ENCODE measurements around the gene TMCO4.

TMCO4 gene

DNA sequence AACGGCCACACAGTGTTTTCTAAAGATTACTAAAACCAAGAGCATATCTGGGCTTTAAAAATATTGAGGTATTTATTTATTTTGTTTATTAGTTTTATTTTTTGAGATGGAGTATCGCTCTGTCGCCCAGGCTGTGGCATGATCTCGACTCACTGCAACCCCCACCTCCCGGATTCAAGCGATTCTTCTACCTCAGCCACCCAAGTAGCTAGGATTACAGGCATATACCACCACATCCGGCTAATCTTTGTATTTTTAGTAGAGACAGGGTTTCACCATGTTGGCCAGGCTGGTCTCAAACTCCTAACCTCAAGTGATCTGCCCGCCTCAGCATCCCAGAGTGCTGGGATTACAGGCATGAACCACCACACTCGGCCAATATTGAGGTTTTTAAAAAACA lies 23.9 kb downstream of the TMCO4 start:
- no peak for DNase-seq (ENCODE audit: low read depth)

DNA sequence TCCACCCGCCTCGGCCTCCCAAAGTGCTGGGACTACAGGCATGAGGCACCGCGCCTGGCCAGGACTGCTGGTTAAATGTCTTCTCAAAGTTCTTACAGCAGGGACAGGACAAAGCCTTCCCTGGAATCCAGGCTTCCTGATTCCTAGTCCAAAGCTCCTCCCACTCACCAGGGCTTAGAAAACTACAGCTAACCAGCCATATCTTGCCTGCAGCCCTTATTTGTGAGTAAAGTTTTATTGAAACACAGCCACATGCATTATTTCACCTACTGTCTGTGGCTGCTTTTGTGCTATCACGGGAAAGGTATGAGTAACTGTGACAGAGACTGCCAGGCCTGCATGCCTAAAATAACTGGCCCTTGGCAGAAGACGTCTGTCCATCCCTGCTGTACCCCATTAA lies 24.4 kb downstream of the TMCO4 start:
- no peak for DNase-seq (ENCODE audit: low read depth)

DNA sequence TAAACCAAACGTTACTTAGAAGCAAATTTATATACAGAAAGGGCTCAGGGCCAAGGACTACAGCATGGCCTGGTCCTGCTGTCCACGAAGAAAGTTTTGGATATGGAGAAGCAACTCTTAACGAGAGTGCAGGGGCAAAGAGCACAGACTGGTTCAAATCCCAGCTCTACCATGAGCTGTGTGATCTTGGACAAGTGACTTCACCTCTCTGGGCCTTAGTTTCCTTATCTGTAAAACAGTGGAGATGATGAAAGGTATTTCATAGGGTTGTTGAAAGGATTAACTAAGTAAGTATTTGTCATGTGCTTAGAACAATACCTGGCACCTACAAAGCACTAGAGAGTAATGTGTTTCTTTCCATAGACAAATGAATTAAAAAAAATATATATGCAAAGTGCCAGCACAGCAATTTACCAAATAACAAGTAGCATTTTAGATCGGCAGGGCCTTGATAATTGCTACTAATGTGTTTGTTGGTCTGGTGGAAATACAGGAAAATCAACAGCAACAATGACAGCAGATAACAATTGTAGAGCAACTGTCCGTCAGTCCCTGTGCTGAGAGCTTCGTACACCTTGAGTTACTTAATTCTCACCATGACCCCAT lies 25.4 kb downstream of the TMCO4 start:
- DNase-seq (ENCODE audit: low read depth): no peak

- DNase-seq (ENCODE audit: low read depth): no peak
Measured at GRCh38 chr1:19773485-19773884, 26.2 kb downstream of the TMCO4 start.

GRCh38 chr1:19772053-19772452 lies 27.7 kb downstream of the TMCO4 start:
- no peak for DNase-seq (ENCODE audit: low read depth)

- DNase-seq (ENCODE audit: low read depth): no peak
Measured at GRCh38 chr1:19771350-19771749, 28.4 kb downstream of the TMCO4 start.

GRCh38 chr1:19770436-19771190 lies 29.1 kb downstream of the TMCO4 start:
- no peak for DNase-seq (ENCODE audit: low read depth)

DNA sequence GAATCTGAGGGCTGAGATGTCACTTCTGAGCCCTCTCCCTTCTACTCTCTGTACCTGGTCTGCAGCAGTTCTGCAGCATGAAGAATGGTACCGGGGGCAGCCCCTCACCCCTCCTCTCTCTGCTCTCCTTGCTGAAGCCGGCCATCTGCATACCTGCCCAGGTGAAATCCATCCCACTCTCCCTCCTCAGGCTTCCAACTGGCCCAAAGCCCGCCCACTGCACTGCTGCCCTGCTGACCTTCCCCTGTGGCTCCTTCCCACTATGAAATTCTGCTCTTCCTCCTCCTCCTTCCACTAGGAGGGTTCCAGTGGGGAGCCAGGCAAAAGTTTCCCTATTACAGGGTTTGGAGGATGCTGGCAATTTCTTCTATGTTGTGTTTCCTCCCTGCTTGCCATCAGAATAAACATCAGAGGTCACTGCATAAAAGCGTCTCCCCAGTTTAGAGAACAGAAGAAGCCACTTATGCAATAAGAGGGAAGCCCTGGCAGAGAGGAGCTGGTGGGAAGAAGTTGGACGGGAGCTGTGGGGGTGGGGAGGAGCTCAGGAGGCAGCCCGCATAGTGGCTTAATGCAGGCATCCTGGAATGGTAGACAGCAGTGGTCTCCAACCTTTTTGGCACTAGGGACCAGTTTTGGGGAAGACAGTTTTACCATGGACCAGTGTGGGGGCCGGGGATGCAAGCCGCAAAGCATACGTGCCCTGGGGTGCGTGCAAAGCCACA lies 30.3 kb downstream of the TMCO4 start:
- DNase-seq (ENCODE audit: low read depth): no peak

DNA sequence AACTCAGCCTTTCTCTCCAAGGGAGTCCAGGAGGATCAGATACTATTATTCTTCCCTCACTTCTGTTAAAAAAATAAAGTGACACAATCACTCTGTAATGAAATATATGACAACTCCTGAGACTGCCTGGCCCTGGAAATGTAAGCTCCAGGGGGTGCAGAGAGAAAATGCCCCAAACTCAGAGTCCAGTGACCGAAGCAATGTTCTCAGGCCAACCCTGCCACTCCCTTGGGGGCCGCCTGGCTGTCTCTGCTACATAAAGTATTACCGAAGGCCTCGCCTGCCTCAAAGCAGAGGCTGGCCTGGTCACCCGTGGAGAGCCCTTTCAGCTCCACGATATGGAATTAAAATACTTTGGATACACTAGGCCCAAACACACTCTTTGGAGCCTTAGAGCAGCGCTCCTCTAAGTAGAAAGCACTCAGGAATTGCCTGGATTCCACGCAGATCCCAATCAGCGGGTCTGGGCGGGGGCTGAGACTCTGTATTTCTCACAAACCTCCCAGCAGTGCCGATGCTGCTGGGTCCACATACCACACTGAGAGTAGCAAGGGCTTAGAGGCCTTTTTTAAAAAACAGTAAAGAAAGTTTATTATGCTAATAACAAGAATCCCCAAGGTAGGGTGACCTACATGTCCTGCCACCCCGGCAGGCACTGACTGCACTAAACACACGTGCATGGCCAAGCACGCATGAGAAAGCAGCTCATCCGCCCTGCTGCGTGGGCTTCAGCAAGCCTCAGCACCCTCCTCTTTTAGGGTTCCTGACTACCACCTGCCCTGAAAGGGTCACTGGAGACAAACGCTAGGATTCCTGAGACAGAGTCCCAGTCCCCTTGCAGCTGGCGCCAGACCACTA lies 31.1 kb downstream of the TMCO4 start:
- no peak for DNase-seq (ENCODE audit: low read depth)

- DNase-seq (ENCODE audit: low read depth): peak; percentile 92
Measured at GRCh38 chr1:19765623-19766022, 34.1 kb downstream of the TMCO4 start.

GRCh38 chr1:19764848-19765247 lies 34.9 kb downstream of the TMCO4 start:
- no peak for DNase-seq (ENCODE audit: low read depth)

DNA sequence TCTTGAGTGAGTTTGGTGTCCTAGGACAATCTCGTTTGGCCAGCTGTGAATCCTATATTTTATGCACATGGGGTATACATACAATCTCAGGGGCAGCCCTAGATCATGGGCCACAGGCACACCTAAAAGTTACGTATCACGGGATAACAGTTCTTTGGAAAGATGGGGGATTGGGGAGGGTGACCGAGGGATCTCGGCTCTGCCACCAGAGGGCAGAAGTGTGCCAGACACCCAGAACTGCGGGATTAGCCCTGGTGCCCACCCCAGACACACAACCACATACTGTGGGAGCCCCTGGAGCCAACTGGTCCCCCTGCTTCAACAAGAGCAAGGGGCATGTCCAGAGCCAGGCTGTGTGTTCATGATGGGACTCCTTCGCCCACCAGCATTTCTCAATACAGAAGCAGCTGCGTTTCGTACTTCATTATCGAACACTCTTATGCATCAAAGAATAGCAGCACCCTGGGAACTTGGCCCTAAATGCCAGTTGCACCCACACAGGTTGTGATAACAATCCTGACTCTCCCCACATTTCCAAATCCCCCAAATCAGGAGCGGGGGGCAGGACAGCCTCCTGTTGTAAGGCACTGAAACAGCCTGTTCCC lies 37.4 kb downstream of the TMCO4 start:
- no peak for DNase-seq (ENCODE audit: low read depth)

GRCh38 chr1:19759740-19760089 lies 40.0 kb downstream of the TMCO4 start:
- DNase-seq (ENCODE audit: low read depth): no peak

DNA sequence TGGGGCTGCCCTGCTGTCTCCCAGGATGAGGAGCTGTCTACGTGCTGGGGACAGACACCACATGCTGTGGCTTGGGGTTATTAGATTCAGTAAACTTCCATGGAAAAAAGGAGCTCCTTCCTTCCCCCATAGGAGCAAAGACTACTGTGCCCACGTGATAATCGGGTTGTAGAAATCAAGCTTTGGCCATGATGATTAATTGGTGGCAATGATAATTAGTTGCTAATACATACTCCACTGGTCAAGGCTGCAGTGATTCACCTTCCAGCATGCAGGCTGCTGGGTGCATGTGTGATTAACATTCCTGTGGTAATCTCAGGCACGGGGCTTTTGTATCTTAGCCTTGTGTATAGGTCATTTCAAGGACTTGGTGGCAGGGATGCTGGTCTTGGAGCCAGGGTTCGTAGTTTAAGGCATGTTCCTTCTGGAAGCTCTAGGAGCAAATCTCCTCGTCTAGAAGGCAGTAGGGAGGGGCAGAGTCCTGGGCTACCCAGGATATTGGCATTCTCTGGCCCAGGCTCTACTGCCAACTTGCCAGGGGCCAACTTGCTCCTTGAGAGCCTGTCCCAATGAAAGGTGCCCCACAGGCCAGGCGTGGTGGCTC lies 41.4 kb downstream of the TMCO4 start:
- peak; percentile 83 for DNase-seq (ENCODE audit: low read depth)

DNA sequence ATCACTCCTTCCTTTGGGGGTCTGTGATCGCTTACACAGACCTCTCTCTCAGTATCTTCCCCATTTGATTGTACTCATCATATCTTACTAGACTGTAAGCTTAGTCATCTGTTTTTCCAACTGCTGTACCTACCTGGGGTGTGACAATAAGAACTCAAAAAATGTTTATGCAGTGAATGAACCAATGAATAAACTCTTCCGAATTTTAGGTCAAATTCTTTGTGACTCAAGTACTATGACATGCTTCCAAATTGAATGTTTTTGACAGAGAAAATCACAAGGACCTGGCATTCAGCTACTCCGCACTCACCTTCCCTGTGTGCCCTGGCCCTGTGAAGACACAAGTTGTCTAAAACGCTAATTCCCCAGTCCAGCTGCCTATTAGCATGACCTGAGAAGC lies 42.1 kb downstream of the TMCO4 start:
- DNase-seq (ENCODE audit: low read depth): no peak

DNA sequence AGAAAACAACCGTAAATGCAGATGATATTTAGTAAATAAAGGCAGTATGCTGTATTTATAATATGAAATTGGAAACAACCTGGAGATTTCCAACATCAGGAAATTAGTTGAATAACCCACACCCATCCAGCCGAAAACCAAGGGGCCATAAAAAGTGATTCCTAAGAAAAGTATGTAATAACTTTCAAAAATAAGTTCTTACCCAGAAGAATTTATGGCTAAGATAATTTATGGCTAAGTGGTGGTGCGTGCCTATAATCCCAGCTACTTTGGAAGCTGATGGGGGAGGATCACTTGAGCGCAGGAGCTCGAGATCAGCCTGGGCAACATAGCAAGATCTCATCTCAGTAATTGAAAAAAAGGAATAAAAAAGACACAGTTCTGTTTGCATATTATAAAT lies 43.2 kb downstream of the TMCO4 start:
- DNase-seq (ENCODE audit: low read depth): no peak

DNA sequence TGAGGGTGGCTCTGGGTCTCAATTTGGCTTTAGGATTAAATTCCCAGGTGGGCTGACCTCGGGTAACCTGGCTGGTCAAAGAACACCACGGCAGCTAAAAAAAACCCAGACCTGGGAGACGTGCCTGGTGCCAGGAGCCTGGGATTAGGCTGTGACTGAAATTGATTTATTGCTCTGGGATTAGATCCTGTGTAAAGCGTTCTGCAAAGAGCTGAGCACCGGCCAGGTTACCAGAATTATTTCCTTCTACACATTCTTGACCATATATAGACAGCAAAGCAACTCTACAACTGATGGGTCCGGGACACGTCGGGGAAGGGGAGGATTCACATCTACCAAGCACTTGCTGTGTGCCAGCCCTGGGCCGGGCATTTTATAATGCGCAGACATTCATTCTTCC lies 45.2 kb downstream of the TMCO4 start:
- DNase-seq (ENCODE audit: low read depth): no peak

DNA sequence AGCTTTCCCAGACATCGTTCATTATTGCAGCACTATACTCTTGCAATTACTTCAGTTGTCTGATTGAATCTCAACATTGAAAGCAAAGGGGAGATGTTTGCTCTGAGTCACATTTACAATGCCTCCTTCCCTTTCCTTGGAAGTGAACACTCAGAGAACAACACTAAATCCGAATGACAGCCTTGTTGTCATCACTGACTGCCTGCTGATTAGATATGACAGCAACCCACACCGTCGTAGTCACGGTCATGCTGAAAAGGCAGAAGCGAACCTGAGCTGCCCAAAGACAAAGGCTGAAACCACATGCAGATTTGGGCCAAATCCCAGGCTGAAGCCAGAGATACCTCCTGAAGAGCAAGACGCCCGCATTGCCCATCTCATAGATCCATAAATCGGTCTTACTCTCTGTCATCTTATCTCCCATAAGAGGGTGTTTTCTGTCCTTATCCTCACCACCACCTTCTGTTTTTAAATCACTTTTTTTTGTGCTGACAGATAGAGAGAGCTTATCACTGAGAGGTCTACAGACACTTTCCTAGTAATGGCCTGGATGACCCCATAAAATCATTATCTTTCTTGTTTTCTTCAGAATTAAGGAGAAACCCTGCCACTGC lies 47.5 kb downstream of the TMCO4 start:
- DNase-seq (ENCODE audit: low read depth): no peak

DNA sequence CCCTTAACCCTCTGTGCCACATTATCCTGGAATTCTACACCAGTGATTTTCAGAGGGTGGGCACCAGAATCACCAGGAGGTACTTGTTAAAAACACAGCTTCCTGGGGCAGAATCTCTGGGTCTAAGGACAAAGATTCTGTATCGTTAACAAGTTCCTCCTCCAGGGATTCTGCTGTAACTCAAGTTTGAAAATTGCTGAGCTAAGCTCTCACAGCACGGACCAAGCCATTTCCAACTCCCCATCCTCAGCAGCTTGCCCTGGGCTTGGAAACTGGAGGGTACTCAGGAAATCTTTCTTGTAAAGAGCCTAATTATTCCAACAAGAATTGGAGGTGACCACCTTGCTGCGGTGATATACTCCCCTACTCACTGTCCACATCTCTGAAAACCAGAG lies 48.8 kb downstream of the TMCO4 start:
- no peak for DNase-seq (ENCODE audit: low read depth)

GRCh38 chr1:19750101-19750881 lies 49.4 kb downstream of the TMCO4 start:
- DNase-seq (ENCODE audit: low read depth): no peak
